ENCODE data around the gene GATAD2A.

The GATAD2A gene

GRCh38 chr19:19490214-19490968 lies 84.9 kb downstream of the GATAD2A start:
- peak; percentile 83 for DNase-seq (ENCODE audit: low spot score)

GRCh38 chr19:19491321-19492025 lies 86.0 kb downstream of the GATAD2A start:
- DNase-seq (ENCODE audit: low spot score): no peak

GRCh38 chr19:19492026-19492610 lies 86.6 kb downstream of the GATAD2A start:
- no peak for DNase-seq (ENCODE audit: low spot score)

GRCh38 chr19:19493841-19494546 lies 88.5 kb downstream of the GATAD2A start:
- DNase-seq (ENCODE audit: low spot score): no peak

GRCh38 chr19:19495614-19496603 lies 90.4 kb downstream of the GATAD2A start:
- no peak for DNase-seq (ENCODE audit: low spot score)

- DNase-seq (ENCODE audit: low spot score): no peak
Measured at GRCh38 chr19:19498255-19498991, 92.9 kb downstream of the GATAD2A start.

GRCh38 chr19:19499272-19499995 lies 94.0 kb downstream of the GATAD2A start:
- DNase-seq (ENCODE audit: low spot score): no peak

GRCh38 chr19:19500975-19501644 lies 95.6 kb downstream of the GATAD2A start:
- no peak for DNase-seq (ENCODE audit: low spot score)

GRCh38 chr19:19501798-19502197 lies 96.3 kb downstream of the GATAD2A start:
- DNase-seq (ENCODE audit: low spot score): no peak

- DNase-seq (ENCODE audit: low spot score): no peak
Measured at GRCh38 chr19:19502281-19502680, 96.8 kb downstream of the GATAD2A start.

GRCh38 chr19:19502808-19503602 lies 97.5 kb downstream of the GATAD2A start:
- DNase-seq (ENCODE audit: low spot score): no peak

- DNase-seq (ENCODE audit: low spot score): no peak
Measured at GRCh38 chr19:19504754-19505668, 99.5 kb downstream of the GATAD2A start.

- DNase-seq (ENCODE audit: low spot score): no peak
Measured at GRCh38 chr19:19505669-19506326, 100.3 kb downstream of the GATAD2A start.

- no peak for DNase-seq (ENCODE audit: low spot score)
Measured at GRCh38 chr19:19506592-19506991, 101.1 kb downstream of the GATAD2A start.

GRCh38 chr19:19507354-19507753 lies 101.9 kb downstream of the GATAD2A start:
- no peak for DNase-seq (ENCODE audit: low spot score)

- DNase-seq (ENCODE audit: low spot score): no peak
Measured at GRCh38 chr19:19508217-19508616, 102.7 kb downstream of the GATAD2A start.

- no peak for DNase-seq (ENCODE audit: low spot score)
Measured at GRCh38 chr19:19510432-19510831, 105.0 kb downstream of the GATAD2A start.

All from ecto neural progenitor cell (in vitro differentiated cells).